Common myeloid progenitor, CD34-positive (primary cell): Measurements from ENCODE around the gene VASP.
A peak's percentile ranks its signal among the peaks of the same experiment; 100 is the strongest.

Experiments
- CTCF ChIA-PET: fragments of 350-600 bp; sonication (Branson Sonifier 250); formaldehyde crosslinking; loops from one replicate; lab custom pipeline; 2021; ENCODE audit warnings: antibody characterized with exemption; lab: Charles Lee
- POLR2A ChIA-PET: fragments of 350-600 bp; sonication (Branson Sonifier 250); formaldehyde crosslinking; loops from one replicate; lab custom pipeline; 2021; ENCODE audit warnings: antibody characterized with exemption; lab: Charles Lee
- DNase-seq, 3 donors: peaks; one replicate each; pipeline versions ENCODE4 v3.0.0 to v3.0.0-alpha.2; 2013
- H3K27ac ChIP-seq, 2 experiments: 1 replicate in 1 of 2; 2 replicates in 1 of 2; pipeline ENCODE4 v1.7.0; 2013; ENCODE audit warnings: inconsistent platforms in 2 of 2, low read length in 2 of 2, mild to moderate bottlenecking in 2 of 2, low read depth in 1 of 2, moderate library complexity in 1 of 2; ENCODE audit not compliant: severe bottlenecking in 2 of 2, insufficient read depth in 1 of 2, poor library complexity in 1 of 2
- H3K27me3 ChIP-seq, 5 experiments: replicated peaks in 2 of 5; 1 replicate in 3 of 5; 2 replicates in 2 of 5; pipeline versions ENCODE4 v1.6.1 to v1.7.0; 2013; ENCODE audit warnings: low read length in 4 of 5, mild to moderate bottlenecking in 2 of 5, moderate library complexity in 2 of 5, inconsistent platforms in 1 of 5; ENCODE audit not compliant: insufficient read depth in 5 of 5, control insufficient read depth in 4 of 5
- H3K36me3 ChIP-seq, 4 experiments: 1 replicate in 2 of 4; 2 replicates in 2 of 4; pipeline versions ENCODE4 v1.6.1 to v1.7.0; 2013; ENCODE audit warnings: low read length in 3 of 4, control low read depth in 1 of 4, mild to moderate bottlenecking in 1 of 4; ENCODE audit not compliant: control insufficient read depth in 4 of 4, insufficient read depth in 4 of 4
- H3K4me1 ChIP-seq, 4 experiments: 1 replicate in 3 of 4; 2 replicates in 1 of 4; pipeline versions ENCODE4 v1.6.1 to v1.7.1; 2013; ENCODE audit warnings: low read length in 3 of 4, mild to moderate bottlenecking in 3 of 4, control low read depth in 1 of 4, inconsistent platforms in 1 of 4, moderate library complexity in 1 of 4; ENCODE audit not compliant: control insufficient read depth in 4 of 4, insufficient read depth in 4 of 4; ENCODE audit errors: control extremely low read depth in 1 of 4
- H3K4me3 ChIP-seq, 7 experiments: 1 replicate in 4 of 7; 2 replicates in 3 of 7; pipeline versions ENCODE4 v1.5.1 to v1.7.0; 2013; ENCODE audit warnings: mild to moderate bottlenecking in 7 of 7, low read length in 6 of 7, moderate library complexity in 6 of 7, inconsistent platforms in 2 of 7, low read depth in 2 of 7, control low read depth in 1 of 7; ENCODE audit not compliant: insufficient read depth in 4 of 7, control insufficient read depth in 1 of 7; ENCODE audit errors: extremely low read depth in 1 of 7
- H3K9me3 ChIP-seq, 5 experiments: 1 replicate in 4 of 5; 2 replicates in 1 of 5; pipeline versions ENCODE4 v1.6.1 to v1.7.1; 2013; ENCODE audit warnings: low read length in 4 of 5, mild to moderate bottlenecking in 2 of 5, inconsistent platforms in 1 of 5, low read depth in 1 of 5, moderate library complexity in 1 of 5; ENCODE audit not compliant: control insufficient read depth in 4 of 5, insufficient read depth in 2 of 5; ENCODE audit errors: control extremely low read depth in 1 of 5
- WGBS: methylation state at CpG from one replicate; pipeline ENCODE4 v1.1.5; 2013; ENCODE audit not compliant: insufficient coverage; 5-methylcytosine and 5-hydroxymethylcytosine counted together

The VASP gene

DNA sequence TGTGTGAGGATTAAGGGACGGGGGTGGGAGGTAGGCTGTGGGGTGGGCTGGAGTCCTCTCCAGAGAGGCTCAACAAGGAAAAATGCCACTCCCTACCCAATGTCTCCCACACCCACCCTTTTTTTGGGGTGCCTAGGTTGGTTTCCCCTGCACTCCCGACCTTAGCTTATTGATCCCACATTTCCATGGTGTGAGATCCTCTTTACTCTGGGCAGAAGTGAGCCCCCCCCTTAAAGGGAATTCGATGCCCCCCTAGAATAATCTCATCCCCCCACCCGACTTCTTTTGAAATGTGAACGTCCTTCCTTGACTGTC, 34.0 kb upstream of the VASP start:
- CTCF ChIA-PET = interaction anchor here (13.7 kb wide), 1 partner anchor 38 kb away, joined by 289 read pairs; no protein-coding TSS in a partner anchor
- Histone ChIP-seq H3K36me3 (peaks cover 0 to 44% (median 12%) of the 10 kb centered on the region in 4 experiments), H3K4me1 (peaks cover 2 to 39% (median 30%) of the 10 kb centered on the region in 4 experiments), H3K4me3 (no peak overlapping the region), H3K27me3 (peaks cover 0 to 68% (median 28%) of the 10 kb centered on the region in 5 experiments), H3K27ac (no peak overlapping the region), H3K9me3 (no peaks in the 10 kb centered on the region)
- DNase-seq = no peak
- POLR2A ChIA-PET = interaction anchor here (5.4 kb wide), 1 partner anchor 33 kb away, joined by 36 read pairs; no protein-coding TSS in a partner anchor
- 47% methylated on average over 2 of the region's 5 CpGs for WGBS

- ChIA-PET CTCF (interaction anchor here (2.2 to 13.7 kb wide), 2 partner anchors 11 to 38 kb away, joined by 7 to 289 read pairs; no protein-coding TSS in a partner anchor), POLR2A (interaction anchor here (0.7 to 5.4 kb wide), 8 partner anchors 12 to 50 kb away, joined by 3 to 36 read pairs (median 4); partner anchors contain the start of gene ERCC1)
- H3K27ac ChIP-seq = no peak overlapping the region
- peaks cover 6 to 45% (median 30%) of the 10 kb centered on the region in 4 experiments for H3K4me1 ChIP-seq
- peaks cover 0 to 41% (median 12%) of the 10 kb centered on the region in 4 experiments for H3K36me3 ChIP-seq
- peak; percentile 80 to 92 (median 81) for DNase-seq
- H3K4me3 ChIP-seq = no peak overlapping the region
- peaks cover 0 to 68% (median 28%) of the 10 kb centered on the region in 5 experiments for H3K27me3 ChIP-seq
- WGBS = 41% methylated on average over 8 of the region's 27 CpGs
- no peaks in the 10 kb centered on the region for H3K9me3 ChIP-seq
Observed at GRCh38 chr19:45473682-45474605, 33.3 kb upstream of the VASP start.

DNA sequence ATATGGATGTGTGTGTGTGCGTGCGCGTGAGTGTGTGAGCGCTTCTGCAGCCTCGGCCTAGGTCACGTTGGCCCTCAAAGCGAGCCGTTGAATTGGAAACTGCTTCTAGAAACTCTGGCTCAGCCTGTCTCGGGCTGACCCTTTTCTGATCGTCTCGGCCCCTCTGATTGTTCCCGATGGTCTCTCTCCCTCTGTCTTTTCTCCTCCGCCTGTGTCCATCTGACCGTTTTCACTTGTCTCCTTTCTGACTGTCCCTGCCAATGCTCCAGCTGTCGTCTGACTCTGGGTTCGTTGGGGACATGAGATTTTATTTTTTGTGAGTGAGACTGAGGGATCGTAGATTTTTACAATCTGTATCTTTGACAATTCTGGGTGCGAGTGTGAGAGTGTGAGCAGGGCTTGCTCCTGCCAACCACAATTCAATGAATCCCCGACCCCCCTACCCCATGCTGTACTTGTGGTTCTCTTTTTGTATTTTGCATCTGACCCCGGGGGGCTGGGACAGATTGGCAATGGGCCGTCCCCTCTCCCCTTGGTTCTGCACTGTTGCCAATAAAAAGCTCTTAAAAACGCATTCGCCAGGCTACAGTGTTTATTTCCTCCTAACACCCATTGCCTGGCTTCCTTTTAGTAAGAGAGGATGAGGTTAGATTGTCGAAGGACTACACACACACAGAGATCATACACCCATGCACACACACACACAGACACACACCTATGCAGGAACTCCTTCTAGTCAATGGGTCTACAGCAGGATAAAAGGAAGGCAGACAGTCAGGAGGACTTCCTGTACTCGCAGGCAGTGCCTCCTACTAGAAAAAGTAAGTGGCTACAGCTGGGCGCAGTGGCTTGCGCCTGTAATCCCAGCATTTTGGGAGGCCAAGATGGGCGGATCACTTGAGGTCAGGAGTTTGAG, 32.4 kb upstream of the VASP start:
- H3K4me1 ChIP-seq = peaks cover 6 to 43% (median 24%) of the 10 kb centered on the region in 4 experiments
- 74% methylated on average over 18 of the region's 28 CpGs for WGBS
- no peak overlapping the region for H3K27ac ChIP-seq
- peak; percentile 76 to 95 (median 91) for DNase-seq
- ChIA-PET CTCF (interaction anchor here (1.0 to 13.7 kb wide), 4 partner anchors 10 to 61 kb away, joined by 3 to 289 read pairs (median 17); no protein-coding TSS in a partner anchor), POLR2A (interaction anchor here (0.5 to 5.4 kb wide), 11 partner anchors 11 to 51 kb away, joined by 3 to 36 read pairs (median 4); partner anchors contain the start of gene ERCC1)
- no peaks in the 10 kb centered on the region for H3K9me3 ChIP-seq
- H3K4me3 ChIP-seq = no peak overlapping the region
- H3K36me3 ChIP-seq = peaks cover 0 to 32% (median 12%) of the 10 kb centered on the region in 4 experiments
- H3K27me3 ChIP-seq = peaks cover 0 to 68% (median 28%) of the 10 kb centered on the region in 5 experiments

DNA sequence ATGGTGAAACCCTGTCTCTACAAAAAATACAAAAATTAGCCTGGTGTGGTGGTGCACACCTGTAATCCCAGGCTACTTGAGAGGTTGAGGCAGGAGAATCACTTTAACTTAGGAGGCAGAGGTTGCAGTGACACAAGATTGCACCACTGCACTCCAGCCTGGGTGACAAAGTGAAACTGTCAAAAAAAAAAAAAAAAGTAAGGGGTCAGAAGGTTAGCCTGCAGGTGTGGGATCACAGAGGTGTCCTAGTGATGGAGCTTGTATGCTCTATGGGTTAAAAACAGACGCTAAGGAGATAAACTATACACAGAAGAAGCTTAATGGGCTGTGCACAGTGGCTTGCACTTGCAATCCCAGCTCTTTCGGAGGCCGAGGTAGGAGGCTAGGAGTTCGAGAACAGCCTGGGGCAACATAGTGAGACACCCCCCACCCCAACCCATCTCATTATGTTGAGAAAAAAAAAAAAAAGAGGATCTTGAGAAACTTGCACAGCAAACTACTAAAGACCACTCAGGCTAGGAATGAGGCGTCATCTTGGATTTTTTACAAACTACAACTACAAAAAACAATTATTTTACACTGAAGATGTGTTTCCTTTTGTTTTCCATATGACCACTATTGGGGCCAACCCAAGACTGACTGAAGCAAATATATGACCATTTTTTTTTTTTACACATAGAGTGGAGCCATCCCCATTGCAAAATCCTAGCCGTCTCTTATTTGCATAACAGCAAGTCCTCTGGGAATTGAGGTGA, 31.6 kb upstream of the VASP start:
- Histone ChIP-seq H3K9me3 (no peaks in the 10 kb centered on the region), H3K27me3 (peaks cover 0 to 60% (median 25%) of the 10 kb centered on the region in 5 experiments), H3K36me3 (peaks cover 0 to 23% (median 10%) of the 10 kb centered on the region in 4 experiments), H3K27ac (no peak overlapping the region), H3K4me3 (no peak overlapping the region), H3K4me1 (peaks cover 6 to 34% (median 18%) of the 10 kb centered on the region in 4 experiments)
- POLR2A ChIA-PET = interaction anchor here (0.5 to 5.4 kb wide), 8 partner anchors 9 to 36 kb away, joined by 3 to 36 read pairs (median 4); no protein-coding TSS in a partner anchor
- WGBS = no CpG with 5 or more reads among the region's 6 CpGs
- DNase-seq = peak in 2 of 3 donors; percentile 94 to 95
- CTCF ChIA-PET = interaction anchor here (1.0 to 13.7 kb wide), 4 partner anchors 9 to 62 kb away, joined by 3 to 289 read pairs (median 17); no protein-coding TSS in a partner anchor

DNA sequence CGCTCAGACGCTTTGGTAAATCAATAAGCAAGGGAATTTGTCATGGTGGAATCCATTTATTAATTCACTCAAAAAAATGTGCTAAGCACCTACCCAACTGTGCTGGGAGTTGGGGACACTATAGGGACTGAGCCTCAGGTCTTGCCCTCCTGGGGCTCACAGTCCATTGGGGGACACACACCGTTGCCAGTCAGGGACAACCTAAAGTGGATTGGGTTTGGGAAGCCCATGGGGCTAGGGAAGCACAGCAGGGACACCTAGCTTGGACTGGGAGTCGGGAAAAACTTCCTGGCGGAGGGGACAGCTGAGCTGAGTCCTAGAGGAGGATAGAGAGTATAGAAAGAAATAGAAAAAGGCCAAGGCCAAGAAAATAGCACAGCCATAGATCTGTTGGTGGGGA, 31.0 kb upstream of the VASP start:
- DNase-seq = peak in 1 of 3 donors; percentile 56
- CTCF ChIA-PET = interaction anchor here (0.7 to 13.7 kb wide), 6 partner anchors 9 to 74 kb away, joined by 3 to 289 read pairs (median 42); partner anchors contain the start of genes FOSB and PPP1R13L
- 72% methylated on average over 3 of the region's 5 CpGs for WGBS
- peaks cover 6 to 30% (median 16%) of the 10 kb centered on the region in 4 experiments for H3K4me1 ChIP-seq
- POLR2A ChIA-PET = interaction anchor here (0.7 to 5.4 kb wide), 3 partner anchors 9 to 37 kb away, joined by 4 to 36 read pairs (median 4); no protein-coding TSS in a partner anchor
- H3K4me3 ChIP-seq = no peak overlapping the region
- peaks cover 0 to 17% (median 8%) of the 10 kb centered on the region in 4 experiments for H3K36me3 ChIP-seq
- no peak overlapping the region for H3K27ac ChIP-seq
- H3K27me3 ChIP-seq = peaks cover 0 to 54% (median 25%) of the 10 kb centered on the region in 5 experiments
- H3K9me3 ChIP-seq = no peaks in the 10 kb centered on the region
